Stimulated activated effector memory CD8-positive, alpha-beta T cell treated with anti-CD3 and anti-CD28 coated beads, Interleukin-12 subunit alpha, Interleukin-12 subunit beta, amount 100 ng/mL, for 72 hours (primary cell): Measurements from ENCODE around the gene ROR2.

Experiments
- ATAC-seq: fragments of 150-1000 bp; cut with Tn5 transposase; 2 replicates; pipeline ENCODE4 v1.10.0; 2021
- DNase-seq, 2 donors: peaks; one replicate each; pipeline ENCODE4 v3.0.0; 2021 to 2022; ENCODE audit warnings: low spot score in 2 of 2
- H3K27ac Mint-ChIP-seq: one replicate; pipeline ENCODE4 v1.8.0; 2022; ENCODE audit warnings: mild to moderate bottlenecking, mixed read lengths
- H3K36me3 Mint-ChIP-seq: one replicate; pipeline ENCODE4 v1.8.0; 2022; ENCODE audit warnings: mild to moderate bottlenecking, mixed read lengths
- H3K4me1 Mint-ChIP-seq: one replicate; pipeline ENCODE4 v1.8.0; 2022; ENCODE audit warnings: mixed read lengths
- H3K4me3 Mint-ChIP-seq: one replicate; pipeline ENCODE4 v1.8.0; 2022; ENCODE audit warnings: mild to moderate bottlenecking, mixed read lengths
- H3K9me3 Mint-ChIP-seq: one replicate; pipeline ENCODE4 v1.8.0; 2022; ENCODE audit warnings: mixed read lengths

ROR2 gene

DNA sequence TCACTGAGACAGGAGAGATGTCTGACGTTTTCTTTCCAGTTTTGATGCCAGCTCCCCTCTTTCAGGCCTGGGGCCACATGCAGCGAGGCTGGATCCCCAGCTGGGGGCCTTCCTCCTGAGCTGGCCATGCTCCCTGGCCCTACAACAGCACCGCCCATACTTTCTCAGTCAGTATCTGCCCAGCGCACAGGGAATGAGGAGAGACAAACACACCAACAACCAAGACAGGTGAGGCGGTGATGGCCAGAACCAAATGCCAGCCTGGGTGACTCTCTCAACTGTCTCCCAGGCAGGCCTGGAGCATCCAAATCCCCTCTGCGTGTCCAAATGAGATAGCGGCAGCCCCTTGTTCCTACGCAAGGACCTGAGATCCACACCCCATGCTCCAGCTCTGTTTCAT lies 109.6 kb downstream of the ROR2 start:
- no peak for ATAC-seq
- peaks cover 24% of the 10 kb centered on the region for H3K4me1 Mint-ChIP-seq
- H3K4me3 Mint-ChIP-seq = peak overlapping the region; percentile 26
- DNase-seq = no peak
- no peaks in the 10 kb centered on the region for H3K9me3 Mint-ChIP-seq
- H3K27ac Mint-ChIP-seq = peak overlapping the region; percentile 79
- no peaks in the 10 kb centered on the region for H3K36me3 Mint-ChIP-seq

DNA sequence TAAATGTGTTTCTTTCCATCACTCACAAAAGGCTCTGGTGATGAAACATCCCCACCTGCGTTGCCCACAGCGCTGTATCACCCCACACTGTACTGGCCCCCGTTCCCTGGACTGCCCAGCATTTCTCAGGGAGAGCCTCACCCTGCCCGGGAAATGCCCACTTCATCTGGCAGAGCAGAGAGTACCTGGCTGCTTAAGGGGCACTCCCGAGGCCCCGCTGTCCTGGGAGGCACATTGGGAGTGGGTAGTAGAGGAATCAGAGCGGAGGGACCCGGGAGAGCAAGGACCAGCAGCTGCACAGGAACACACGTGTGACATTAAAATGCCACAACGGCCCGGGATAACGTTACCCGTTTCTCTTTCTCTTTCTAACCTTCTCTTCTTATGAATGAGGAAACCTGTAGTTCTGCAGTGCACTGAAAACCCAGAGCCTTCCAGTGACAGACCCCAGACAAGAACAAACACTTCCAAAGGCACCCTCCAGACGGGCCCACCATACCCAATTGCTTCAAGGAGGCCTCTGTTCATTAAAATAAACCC lies 110.0 kb downstream of the ROR2 start:
- ATAC-seq (no peak), DNase-seq (no peak)
- no peaks in the 10 kb centered on the region for H3K9me3 Mint-ChIP-seq
- peaks cover 28% of the 10 kb centered on the region for H3K4me1 Mint-ChIP-seq
- peak overlapping the region; percentile 79 for H3K27ac Mint-ChIP-seq
- H3K36me3 Mint-ChIP-seq = no peaks in the 10 kb centered on the region
- H3K4me3 Mint-ChIP-seq = peak overlapping the region; percentile 26

DNA sequence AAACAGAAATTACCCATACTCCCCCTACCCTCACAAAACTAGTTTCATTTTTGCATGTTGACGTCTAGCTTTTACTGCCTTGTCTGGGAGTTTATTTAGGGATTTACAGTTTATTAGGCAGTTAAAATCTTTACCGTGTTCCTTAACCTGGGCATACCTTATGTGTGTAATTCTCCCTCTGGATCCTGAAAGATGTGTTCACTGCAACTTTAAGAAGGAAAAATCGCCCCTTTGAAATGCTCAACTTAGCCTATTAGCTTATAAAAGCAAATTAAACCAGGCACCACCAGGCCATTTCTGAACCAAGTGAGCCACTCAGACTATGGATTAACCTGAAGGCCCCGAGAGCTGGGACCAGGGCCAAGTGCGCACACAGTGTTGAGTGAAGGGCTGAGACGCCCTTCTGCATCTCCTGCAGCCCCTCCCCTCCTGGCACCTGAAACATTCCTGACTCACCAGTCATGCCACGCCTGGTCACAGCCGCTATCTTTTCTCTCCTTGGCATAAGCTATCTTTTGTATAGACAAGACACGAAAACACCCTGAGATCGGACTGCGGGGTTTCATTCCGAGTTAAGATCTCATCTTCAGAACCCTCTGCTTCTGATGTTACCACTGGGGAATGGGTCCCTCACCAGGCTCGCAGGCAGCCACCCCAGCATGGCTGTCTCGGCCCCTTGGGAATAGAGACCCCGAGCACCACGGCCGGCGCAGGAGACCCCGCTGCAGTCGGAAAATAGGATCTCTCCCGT lies 111.9 kb downstream of the ROR2 start:
- Mint-ChIP-seq H3K27ac (no peak overlapping the region), H3K4me3 (no peak overlapping the region), H3K9me3 (no peaks in the 10 kb centered on the region), H3K4me1 (peaks cover 28% of the 10 kb centered on the region), H3K36me3 (no peaks in the 10 kb centered on the region)
- ATAC-seq (no peak), DNase-seq (no peak)

DNA sequence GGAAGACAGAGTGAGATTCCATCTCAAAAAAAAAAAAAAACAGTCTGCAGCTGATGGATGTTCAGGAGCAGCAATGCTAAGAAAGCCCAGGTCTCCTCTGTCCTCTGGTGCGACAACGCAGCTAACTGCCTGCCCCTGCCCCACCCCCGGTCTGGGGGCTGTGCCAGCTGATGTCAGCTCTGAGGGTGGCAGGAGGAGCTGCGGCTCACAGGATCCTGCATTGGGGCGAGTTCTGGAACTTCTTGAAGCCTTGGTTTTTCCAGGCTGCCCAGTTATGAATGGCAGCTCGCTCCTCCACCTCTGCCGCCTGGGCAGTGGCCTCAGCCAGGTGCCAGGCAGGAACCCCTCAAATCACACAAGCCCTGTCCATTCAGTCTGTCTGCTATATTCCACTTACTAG lies 113.5 kb downstream of the ROR2 start:
- DNase-seq (no peak), ATAC-seq (no peak)
- H3K36me3 Mint-ChIP-seq = no peaks in the 10 kb centered on the region
- peaks cover 23% of the 10 kb centered on the region for H3K4me1 Mint-ChIP-seq
- H3K9me3 Mint-ChIP-seq = no peaks in the 10 kb centered on the region
- no peak overlapping the region for H3K4me3 Mint-ChIP-seq
- no peak overlapping the region for H3K27ac Mint-ChIP-seq

DNA sequence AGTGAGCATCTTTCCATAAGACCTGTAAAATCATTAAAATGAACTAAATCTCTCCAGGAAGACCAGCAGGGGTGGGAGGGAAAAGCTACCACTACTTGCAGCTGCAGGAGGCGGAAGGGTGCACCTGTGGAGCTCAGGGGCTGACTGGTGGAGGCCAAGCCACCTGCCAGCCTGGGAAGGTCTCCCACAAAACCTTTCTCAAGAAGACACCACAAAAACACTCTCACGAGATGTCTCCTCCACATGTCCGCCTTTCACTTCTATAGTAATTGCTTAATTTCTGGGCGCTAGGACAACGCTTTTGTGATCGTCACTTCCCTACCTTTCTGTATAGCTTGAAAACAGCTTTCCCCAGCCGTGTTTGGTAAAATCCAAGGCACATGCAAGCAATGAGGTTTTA lies 114.4 kb downstream of the ROR2 start:
- Mint-ChIP-seq H3K4me3 (no peak overlapping the region), H3K36me3 (no peaks in the 10 kb centered on the region), H3K4me1 (peaks cover 22% of the 10 kb centered on the region), H3K9me3 (no peaks in the 10 kb centered on the region), H3K27ac (no peak overlapping the region)
- DNase-seq (no peak), ATAC-seq (no peak)

DNA sequence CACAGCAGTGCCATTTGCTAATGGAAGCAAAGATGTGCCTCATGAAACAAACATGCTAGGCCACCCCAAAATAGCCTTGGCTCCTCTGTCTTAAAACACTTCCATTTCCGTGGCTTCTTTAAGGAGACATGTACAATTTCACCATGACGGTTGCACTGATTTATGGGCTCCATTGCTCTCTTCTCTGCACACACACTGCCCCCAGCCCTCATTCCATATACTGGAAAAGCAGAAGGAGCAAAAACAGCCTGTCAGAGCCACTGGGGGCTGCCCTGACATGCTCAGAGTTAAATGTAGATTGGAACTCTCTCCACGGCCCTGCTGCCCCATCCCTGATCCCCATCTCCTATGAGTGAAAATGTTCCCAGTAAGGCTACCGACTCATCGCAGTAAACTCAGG lies 114.8 kb downstream of the ROR2 start:
- H3K4me3 Mint-ChIP-seq = no peak overlapping the region
- H3K36me3 Mint-ChIP-seq = no peaks in the 10 kb centered on the region
- peaks cover 23% of the 10 kb centered on the region for H3K4me1 Mint-ChIP-seq
- no peak overlapping the region for H3K27ac Mint-ChIP-seq
- DNase-seq = no peak
- ATAC-seq = no peak
- H3K9me3 Mint-ChIP-seq = no peaks in the 10 kb centered on the region

DNA sequence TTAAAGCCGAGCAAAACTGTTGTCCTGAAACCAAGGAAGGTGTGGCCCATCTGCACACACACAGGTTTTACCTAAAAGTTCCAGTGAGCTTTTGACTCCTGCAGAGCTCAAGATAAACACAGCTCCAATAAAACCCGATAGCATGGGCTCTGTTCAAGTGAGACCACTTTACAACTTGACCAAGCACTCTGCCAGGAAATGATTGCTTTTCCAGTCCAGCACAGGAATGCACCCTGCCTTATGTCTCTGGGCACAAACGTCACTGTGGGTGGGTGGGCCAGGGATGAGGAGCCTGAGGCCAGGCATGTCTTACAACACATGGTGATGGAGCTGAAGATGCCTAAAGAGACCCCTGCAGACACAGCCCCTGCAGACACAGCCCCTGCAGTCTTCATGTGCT lies 115.3 kb downstream of the ROR2 start:
- Mint-ChIP-seq H3K27ac (no peak overlapping the region), H3K4me3 (no peak overlapping the region), H3K9me3 (no peaks in the 10 kb centered on the region), H3K4me1 (peaks cover 21% of the 10 kb centered on the region), H3K36me3 (no peaks in the 10 kb centered on the region)
- ATAC-seq (no peak), DNase-seq (no peak)

DNA sequence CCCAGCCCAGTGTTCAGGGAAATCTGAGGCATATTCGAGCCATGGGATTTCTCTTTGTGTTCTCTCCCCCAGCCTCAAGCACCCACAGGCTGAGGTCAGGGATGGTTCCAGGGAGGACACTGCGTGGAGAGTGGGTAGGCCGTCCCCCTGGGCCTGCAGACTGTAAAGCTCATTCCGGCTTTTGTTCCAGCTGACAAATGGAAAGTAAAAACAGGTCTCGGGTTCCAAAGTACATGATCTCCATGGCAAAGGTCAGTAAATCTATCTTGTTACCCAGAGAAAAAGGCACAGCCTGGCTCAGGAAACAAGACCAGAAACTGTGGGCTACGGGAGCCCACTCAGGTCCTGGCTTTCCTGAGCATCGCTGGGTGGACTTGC lies 116.2 kb downstream of the ROR2 start:
- H3K9me3 Mint-ChIP-seq = no peaks in the 10 kb centered on the region
- no peak overlapping the region for H3K27ac Mint-ChIP-seq
- H3K4me1 Mint-ChIP-seq = peaks cover 14% of the 10 kb centered on the region
- DNase-seq = no peak
- ATAC-seq = no peak
- no peak overlapping the region for H3K4me3 Mint-ChIP-seq
- H3K36me3 Mint-ChIP-seq = no peaks in the 10 kb centered on the region

DNA sequence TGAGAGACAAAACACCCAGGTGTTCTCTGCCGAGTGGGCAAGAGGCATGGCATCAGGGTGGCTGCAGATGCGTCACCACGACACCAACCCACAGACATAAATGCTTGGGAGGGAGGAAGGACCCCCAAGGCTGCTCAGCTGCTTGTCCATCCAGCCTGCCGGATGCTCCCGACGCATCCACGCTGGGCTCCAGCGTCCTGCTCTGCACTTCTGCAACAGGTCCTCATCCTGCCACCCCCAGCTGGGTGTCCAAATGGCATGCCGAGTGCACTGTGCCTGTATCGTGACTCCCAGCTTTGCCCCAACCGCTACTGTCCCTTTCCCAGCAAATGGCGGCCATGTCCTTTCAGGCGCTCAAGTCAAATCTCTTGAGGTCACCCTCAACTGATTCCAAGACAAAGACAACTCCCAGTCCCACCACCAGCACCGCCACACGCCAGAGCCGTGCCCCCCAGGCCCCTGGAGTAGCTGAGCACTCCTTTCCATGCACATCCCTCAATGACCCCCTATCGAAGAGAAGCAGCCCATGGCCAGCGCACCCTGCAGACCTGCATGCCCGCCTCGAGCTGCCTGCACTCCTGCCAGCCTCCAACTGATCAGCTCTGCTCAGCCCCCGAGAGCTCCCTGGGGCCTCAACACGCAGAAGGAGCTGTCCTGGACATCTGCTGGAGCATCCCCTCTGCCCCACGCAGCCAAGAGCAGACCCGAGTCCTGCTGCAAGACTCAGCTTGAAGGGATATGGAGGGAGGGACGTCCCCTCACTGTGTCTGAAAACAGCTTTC lies 116.7 kb downstream of the ROR2 start:
- no peaks in the 10 kb centered on the region for H3K36me3 Mint-ChIP-seq
- no peak overlapping the region for H3K27ac Mint-ChIP-seq
- no peaks in the 10 kb centered on the region for H3K9me3 Mint-ChIP-seq
- ATAC-seq (no peak), DNase-seq (no peak)
- H3K4me1 Mint-ChIP-seq = peaks cover 14% of the 10 kb centered on the region
- H3K4me3 Mint-ChIP-seq = no peak overlapping the region

DNA sequence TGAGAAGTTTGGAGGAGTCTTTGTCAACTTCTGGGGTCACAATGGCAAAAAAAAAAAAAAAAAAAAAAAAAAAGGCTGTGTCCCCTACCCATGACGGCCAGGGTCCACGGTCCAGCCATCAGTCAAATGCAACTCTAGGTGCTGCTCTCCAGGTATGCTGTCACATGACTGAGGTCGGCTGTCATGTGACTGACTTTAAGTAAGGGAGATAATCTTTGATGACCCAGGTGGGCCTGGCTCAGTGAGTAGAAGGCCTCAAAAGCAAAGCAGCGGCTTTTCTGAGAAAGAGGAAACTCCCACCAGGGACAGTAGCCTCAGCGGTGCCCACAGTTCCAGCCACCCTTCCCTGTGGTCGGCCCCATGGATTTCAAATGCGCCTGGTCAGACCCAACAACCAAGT lies 117.7 kb downstream of the ROR2 start:
- no peak for DNase-seq
- Mint-ChIP-seq H3K4me3 (no peak overlapping the region), H3K36me3 (no peaks in the 10 kb centered on the region), H3K27ac (no peak overlapping the region), H3K4me1 (peaks cover 14% of the 10 kb centered on the region), H3K9me3 (no peaks in the 10 kb centered on the region)
- no peak for ATAC-seq

DNA sequence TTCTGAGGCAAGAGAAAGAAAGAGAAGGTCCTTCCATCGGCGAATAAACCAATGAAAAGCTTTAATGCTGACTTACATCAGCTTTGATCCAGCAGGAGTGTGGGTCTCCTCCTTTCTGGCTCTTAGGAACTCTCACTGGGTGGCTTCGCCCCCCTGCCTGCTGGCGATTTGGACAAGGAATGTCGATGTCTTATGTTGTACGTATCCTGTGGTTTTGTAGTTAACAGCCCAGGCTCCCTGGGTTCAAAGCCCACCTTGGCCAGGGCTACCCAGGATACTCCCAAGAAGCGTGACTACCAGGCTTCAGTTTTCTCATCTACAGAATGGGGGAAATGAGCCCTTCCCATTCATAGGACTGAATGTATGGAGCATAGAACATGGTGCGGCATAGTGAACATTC lies 124.2 kb downstream of the ROR2 start:
- H3K4me1 Mint-ChIP-seq = peaks cover 6% of the 10 kb centered on the region
- DNase-seq (no peak), ATAC-seq (no peak)
- no peaks in the 10 kb centered on the region for H3K36me3 Mint-ChIP-seq
- H3K9me3 Mint-ChIP-seq = no peaks in the 10 kb centered on the region
- no peak overlapping the region for H3K27ac Mint-ChIP-seq
- no peak overlapping the region for H3K4me3 Mint-ChIP-seq

DNA sequence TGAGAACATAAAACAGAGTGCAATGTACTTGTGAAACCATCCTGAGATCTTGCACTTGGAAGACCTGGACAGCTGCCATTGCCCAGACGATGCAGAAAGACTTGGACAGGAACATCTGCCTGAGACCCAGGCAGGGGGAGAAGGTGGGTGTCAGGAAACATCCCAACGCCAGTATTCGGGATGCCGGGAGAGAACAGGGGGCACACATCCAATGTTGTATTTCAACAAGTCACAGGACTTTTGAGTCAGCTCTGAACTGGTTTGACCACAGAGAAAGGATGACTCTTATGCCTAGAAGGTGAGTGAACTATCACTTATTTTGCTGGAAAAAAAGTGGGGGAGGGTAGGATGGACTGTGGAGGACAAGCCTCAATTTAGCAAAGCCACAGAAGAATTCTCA lies 124.6 kb downstream of the ROR2 start:
- no peaks in the 10 kb centered on the region for H3K9me3 Mint-ChIP-seq
- H3K27ac Mint-ChIP-seq = no peak overlapping the region

DNA sequence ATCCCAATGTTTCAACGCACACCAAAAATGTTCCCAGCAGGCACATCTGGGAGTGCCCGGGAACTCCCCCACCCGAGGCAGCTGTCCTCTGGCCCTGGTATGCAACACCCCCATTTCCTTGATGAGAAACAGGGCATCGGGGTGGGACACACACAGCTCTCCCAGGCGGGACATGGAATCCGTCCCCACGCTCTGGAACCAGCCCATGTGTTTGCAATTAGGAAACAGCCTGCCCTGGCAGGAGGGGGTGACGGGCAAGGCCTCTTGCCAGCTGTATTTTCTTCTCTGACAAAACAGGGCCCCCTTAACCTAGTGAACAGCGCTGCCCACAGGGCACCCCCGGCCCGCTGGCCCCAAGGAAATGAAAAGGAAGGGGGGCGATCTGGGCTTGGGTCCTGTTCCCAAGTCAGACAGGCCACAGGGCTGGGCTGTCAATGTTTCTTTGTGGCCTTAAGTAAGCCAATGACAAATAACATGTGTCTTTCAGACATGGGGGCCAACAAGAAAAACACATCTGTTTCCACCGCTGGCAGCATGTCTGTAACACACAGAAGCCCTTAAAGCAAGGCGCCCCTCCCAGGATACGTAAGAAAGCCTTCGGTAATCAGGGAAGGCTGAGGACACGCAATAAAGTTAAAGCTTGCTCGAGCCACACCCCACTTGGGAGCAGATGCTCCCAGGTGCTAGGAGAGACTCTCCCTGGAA lies 125.3 kb downstream of the ROR2 start:
- ATAC-seq = no peak
- H3K9me3 Mint-ChIP-seq = no peaks in the 10 kb centered on the region
- no peaks in the 10 kb centered on the region for H3K36me3 Mint-ChIP-seq
- no peak overlapping the region for H3K27ac Mint-ChIP-seq
- no peak overlapping the region for H3K4me3 Mint-ChIP-seq
- no peak for DNase-seq
- H3K4me1 Mint-ChIP-seq = no peaks in the 10 kb centered on the region

More for the DNA sequence above, 124.6 kb downstream of the ROR2 start:
- DNase-seq = no peak
- H3K4me1 Mint-ChIP-seq = peaks cover 4% of the 10 kb centered on the region
- peak; percentile 53 for ATAC-seq
- no peak overlapping the region for H3K4me3 Mint-ChIP-seq
- H3K36me3 Mint-ChIP-seq = no peaks in the 10 kb centered on the region

DNA sequence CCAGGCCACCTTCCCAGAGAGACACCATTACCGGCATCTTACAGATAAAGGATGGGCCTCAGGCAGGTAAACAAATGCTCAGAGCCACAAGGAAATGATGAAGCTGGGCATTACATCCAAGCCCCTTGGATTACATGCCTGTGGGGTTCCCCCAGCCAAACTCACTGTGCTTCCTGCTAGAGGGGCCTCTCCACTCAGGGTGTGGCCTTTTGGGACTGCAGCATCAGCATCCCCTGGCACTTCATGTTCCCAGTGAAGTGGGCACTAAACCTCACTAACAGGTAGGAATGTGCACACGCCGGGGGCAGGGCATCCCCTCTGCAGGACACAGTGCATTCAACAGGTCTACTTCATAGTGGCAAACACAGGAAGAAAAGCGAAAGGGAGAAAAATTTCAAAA lies 125.9 kb downstream of the ROR2 start:
- H3K9me3 Mint-ChIP-seq = no peaks in the 10 kb centered on the region
- no peaks in the 10 kb centered on the region for H3K36me3 Mint-ChIP-seq
- no peak overlapping the region for H3K4me3 Mint-ChIP-seq
- H3K27ac Mint-ChIP-seq = no peak overlapping the region
- ATAC-seq (no peak), DNase-seq (no peak)
- H3K4me1 Mint-ChIP-seq = no peaks in the 10 kb centered on the region

DNA sequence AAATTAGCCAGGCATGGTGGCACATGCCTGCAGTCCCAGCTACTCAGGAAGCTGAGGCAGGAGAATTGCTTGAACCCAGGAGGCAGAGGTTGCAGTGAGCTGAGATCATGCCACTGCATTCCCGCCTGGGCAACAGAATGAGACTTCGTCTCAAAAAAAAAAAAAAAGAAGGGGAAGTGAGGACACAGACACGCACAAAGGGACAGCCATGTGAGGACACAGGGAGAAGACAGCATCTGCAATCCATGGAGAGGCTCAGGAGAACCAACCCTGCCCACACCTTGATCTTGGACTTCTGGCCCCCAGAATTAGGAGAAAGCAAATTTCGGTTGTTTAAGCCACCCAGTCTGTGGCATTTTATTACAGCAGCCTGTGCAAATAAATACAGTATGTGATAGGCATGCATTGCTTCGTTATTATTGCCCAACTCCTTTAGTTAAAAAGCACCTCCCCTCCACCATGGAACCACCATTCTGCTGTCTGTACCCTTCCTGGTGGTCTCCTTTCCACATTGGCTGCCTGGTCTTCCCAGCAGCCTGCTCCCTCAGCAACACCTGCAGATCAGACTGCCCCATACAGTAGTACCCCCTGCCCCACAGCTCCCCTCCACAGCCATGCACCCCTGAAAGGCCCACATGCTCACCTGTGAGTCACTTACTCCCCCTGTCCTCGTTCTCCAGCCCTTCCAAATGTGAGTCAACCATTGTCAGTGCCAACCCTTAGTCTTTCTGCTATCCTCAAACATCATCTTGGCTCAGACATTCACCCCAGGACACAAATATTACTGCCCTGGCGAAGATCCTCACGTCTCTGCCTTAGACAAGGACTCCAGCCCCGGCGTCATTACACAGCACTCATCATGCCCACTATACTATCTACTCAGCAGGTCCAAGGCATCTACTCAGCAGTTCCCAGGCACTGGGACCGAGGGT lies 128.8 kb downstream of the ROR2 start:
- no peak for DNase-seq
- no peak overlapping the region for H3K27ac Mint-ChIP-seq

More for the DNA sequence above, 128.8 kb downstream of the ROR2 start:
- no peaks in the 10 kb centered on the region for H3K4me1 Mint-ChIP-seq
- no peak for ATAC-seq
- no peak overlapping the region for H3K4me3 Mint-ChIP-seq
- no peaks in the 10 kb centered on the region for H3K36me3 Mint-ChIP-seq
- no peaks in the 10 kb centered on the region for H3K9me3 Mint-ChIP-seq
